Panc1 (cell line): ENCODE data around the gene CPM. TPM values are rescaled to one million over a fixed set of nuclear protein-coding genes. Genes with fewer than 3 reads are reported as not detected.

Experiments used
- ATAC-seq: fragments of 200-7000 bp; cut with Tn5 transposase; 2 replicates; pipeline ENCODE4 v1.9.1; 2020; ENCODE audit warnings: mild to moderate bottlenecking, moderate library complexity
- BruUV-seq: library from RNA; stranded (reverse); fragments of 400-500 nt; replicated peaks from 2 replicates; lab custom pipeline; 2021; lab: Mats Ljungman, UMichigan
- CTCF ChIA-PET: fragments of 300-600 bp; sonication (Branson Sonifier 250); formaldehyde crosslinking; loops from one replicate; lab custom pipeline; 2022; ENCODE audit warnings: antibody characterized with exemption; lab: Charles Lee
- POLR2A ChIA-PET: fragments of 300-600 bp; sonication (Branson Sonifier 250); formaldehyde crosslinking; loops from one replicate; lab custom pipeline; 2022; ENCODE audit warnings: antibody characterized with exemption; lab: Charles Lee
- DNase-seq: peaks from one replicate; pipeline ENCODE4 v3.0.0-alpha.2; 2010; ENCODE audit warnings: low read depth, low spot score
- H3K27ac ChIP-seq: 2 replicates; pipeline ENCODE4 v1.5.1; 2011; ENCODE audit warnings: mild to moderate bottlenecking, low read length, inconsistent platforms
- H3K27me3 ChIP-seq: fragments of 200-500 bp; sonication (Bioruptor generic); 2 replicates; pipeline ENCODE4 v1.6.0; 2014; ENCODE audit warnings: low read length, inconsistent platforms; ENCODE audit not compliant: control insufficient read depth, insufficient read depth
- H3K36me3 ChIP-seq: fragments of 200-500 bp; sonication (Bioruptor generic); 2 replicates; pipeline ENCODE4 v1.5.1; 2014; ENCODE audit warnings: inconsistent platforms, mild to moderate bottlenecking, low read length, moderate library complexity; ENCODE audit not compliant: control insufficient read depth, insufficient read depth
- H3K4me1 ChIP-seq: 2 replicates; pipeline ENCODE4 v1.5.1; 2011; ENCODE audit warnings: inconsistent platforms, mild to moderate bottlenecking, low read length, moderate library complexity; ENCODE audit not compliant: control insufficient read depth, insufficient read depth
- H3K4me3 ChIP-seq, 2 experiments: 2 replicates each; pipeline ENCODE4 v1.5.1; 2011 to 2012; ENCODE audit warnings: low read depth in 2 of 2, low read length in 2 of 2, mild to moderate bottlenecking in 2 of 2, inconsistent platforms in 1 of 2, moderate library complexity in 1 of 2
- H3K9me3 ChIP-seq: fragments of 200-500 bp; sonication (Bioruptor generic); 2 replicates; pipeline ENCODE4 v1.5.1; 2014; ENCODE audit warnings: low read depth, mild to moderate bottlenecking, inconsistent platforms, low read length, moderate library complexity; ENCODE audit not compliant: control insufficient read depth, insufficient read depth
- POLR2AphosphoS5 ChIP-seq: IDR thresholded peaks from 2 replicates; pipeline ENCODE4 v1.6.1; 2012; ENCODE audit warnings: mild to moderate bottlenecking, low read depth, low read length, moderate library complexity
- REST ChIP-seq, 2 experiments: IDR thresholded peaks; 2 replicates each; pipeline ENCODE4 v1.6.1; 2011 to 2012; ENCODE audit warnings: low read depth in 2 of 2, control low read depth in 1 of 2, low read length in 1 of 2, mild to moderate bottlenecking in 1 of 2, moderate library complexity in 1 of 2; ENCODE audit not compliant: insufficient read depth in 1 of 2
- SIN3A ChIP-seq: IDR thresholded peaks from 2 replicates; pipeline ENCODE4 v1.6.1; 2012; ENCODE audit warnings: low read depth, mild to moderate bottlenecking, low read length, moderate library complexity, borderline replicate concordance; ENCODE audit not compliant: insufficient read depth
- TCF7L2 ChIP-seq: IDR thresholded peaks from 2 replicates; pipeline ENCODE4 v1.6.1; 2011; ENCODE audit warnings: mild to moderate bottlenecking, low read depth, low read length, inconsistent platforms
- in situ Hi-C: cut with HindIII; loops from 2 replicates; pipeline ENCODE4 v1.10.0; 2016; ENCODE audit warnings: low sequenced_read_pairs, low pct_unique_long_range_greater_than_20kb
- intact Hi-C: fragments of 100-400 bp; cut with micrococcal nuclease; formaldehyde crosslinking; loops from one replicate; pipeline ENCODE4 v1.10.0; 2022; ENCODE audit not compliant: unreplicated experiment
- total RNA-seq: library from RNA; stranded (reverse); gene quantifications from one replicate; pipeline ENCODE4 v1.2.1, GENCODE V29; 2021; ENCODE audit not compliant: unreplicated experiment
- TF ChIP-seq, protein P1 (sequence below): fragments of 450-650 bp; IDR thresholded peaks from 2 replicates; pipeline ENCODE4 v1.5.1; 2017; ENCODE audit warnings: mild to moderate bottlenecking

CPM gene
- total RNA-seq, 1 experiment from 2014 or later: 11.2 TPM

- H3K27me3 ChIP-seq: no peaks in the 10 kb centered on the region
- no peaks in the 10 kb centered on the region for H3K9me3 ChIP-seq
- BruUV-seq: no TSS peak
- TF ChIP-seq TCF7L2: no peak
- no peak for TF ChIP-seq REST (IDR thresholded peaks at IDR 0.05; ENCODE audit: insufficient read depth in 1 of 2, low read depth in 2 of 2, low read length in 1 of 2)
- POLR2A ChIA-PET: interaction anchor here (0.6 to 0.7 kb wide), 2 partner anchors 27 to 75 kb away, joined by 7 to 10 read pairs; no protein-coding TSS in a partner anchor
- H3K27ac ChIP-seq: no peak overlapping the region
- no peak overlapping the region for H3K4me3 ChIP-seq
- intact Hi-C loops: no loop called here
- DNase-seq: no peak
- peaks cover 8% of the 10 kb centered on the region for H3K4me1 ChIP-seq
- peaks cover 61% of the 10 kb centered on the region for H3K36me3 ChIP-seq
- in situ Hi-C loops: no loop called here
- CTCF ChIA-PET: no interaction called here
- ATAC-seq: no peak
Observed at GRCh38 chr12:68815928-68816800, 116.8 kb downstream of the CPM start.

DNA sequence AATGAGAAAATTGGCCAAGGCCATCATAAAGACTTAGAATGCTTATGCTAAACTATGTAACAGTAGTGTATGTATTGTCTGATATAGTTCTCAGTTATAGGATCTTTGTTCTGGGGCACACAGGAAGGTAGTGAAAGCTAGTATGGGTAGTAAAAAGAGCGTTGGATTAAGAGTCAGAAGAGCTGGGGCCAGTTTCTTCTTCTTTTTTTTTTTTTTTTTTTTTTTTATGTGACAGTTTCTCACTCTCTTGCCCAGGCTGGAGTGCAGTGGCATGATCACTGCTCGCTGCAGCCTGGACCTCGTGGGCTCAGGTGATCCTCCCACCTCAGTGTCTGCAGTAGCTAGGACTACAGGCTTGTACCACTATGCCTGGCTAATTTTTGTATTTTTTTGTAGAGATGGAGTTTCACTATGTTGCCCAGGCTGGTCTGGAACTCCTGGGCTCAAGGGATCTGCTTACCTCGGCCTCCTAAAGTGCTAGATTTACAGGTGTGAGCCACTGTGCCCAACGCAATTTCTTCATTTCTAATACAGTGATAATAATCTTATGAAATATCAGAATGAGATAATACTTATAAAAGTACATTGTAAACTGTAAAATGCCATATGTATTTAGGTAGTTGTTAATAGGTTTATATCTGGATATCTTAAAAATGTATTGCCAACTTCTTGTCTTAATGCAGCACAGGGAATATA, 117.6 kb downstream of the CPM start:
- POLR2A ChIA-PET: interaction anchor here (0.6 kb wide), 1 partner anchor 28 kb away, joined by 7 read pairs; no protein-coding TSS in a partner anchor
- H3K9me3 ChIP-seq: no peaks in the 10 kb centered on the region
- H3K36me3 ChIP-seq: peaks cover 59% of the 10 kb centered on the region
- ATAC-seq (no peak), DNase-seq (no peak)
- H3K27ac ChIP-seq: no peak overlapping the region
- H3K4me3 ChIP-seq: no peak overlapping the region
- intact Hi-C loops: no loop called here
- no TSS peak for BruUV-seq
- no peaks in the 10 kb centered on the region for H3K27me3 ChIP-seq
- TF ChIP-seq, protein P1, sequence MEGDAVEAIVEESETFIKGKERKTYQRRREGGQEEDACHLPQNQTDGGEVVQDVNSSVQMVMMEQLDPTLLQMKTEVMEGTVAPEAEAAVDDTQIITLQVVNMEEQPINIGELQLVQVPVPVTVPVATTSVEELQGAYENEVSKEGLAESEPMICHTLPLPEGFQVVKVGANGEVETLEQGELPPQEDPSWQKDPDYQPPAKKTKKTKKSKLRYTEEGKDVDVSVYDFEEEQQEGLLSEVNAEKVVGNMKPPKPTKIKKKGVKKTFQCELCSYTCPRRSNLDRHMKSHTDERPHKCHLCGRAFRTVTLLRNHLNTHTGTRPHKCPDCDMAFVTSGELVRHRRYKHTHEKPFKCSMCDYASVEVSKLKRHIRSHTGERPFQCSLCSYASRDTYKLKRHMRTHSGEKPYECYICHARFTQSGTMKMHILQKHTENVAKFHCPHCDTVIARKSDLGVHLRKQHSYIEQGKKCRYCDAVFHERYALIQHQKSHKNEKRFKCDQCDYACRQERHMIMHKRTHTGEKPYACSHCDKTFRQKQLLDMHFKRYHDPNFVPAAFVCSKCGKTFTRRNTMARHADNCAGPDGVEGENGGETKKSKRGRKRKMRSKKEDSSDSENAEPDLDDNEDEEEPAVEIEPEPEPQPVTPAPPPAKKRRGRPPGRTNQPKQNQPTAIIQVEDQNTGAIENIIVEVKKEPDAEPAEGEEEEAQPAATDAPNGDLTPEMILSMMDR: no peak
- TF ChIP-seq REST (IDR thresholded peaks at IDR 0.05; ENCODE audit: insufficient read depth in 1 of 2, low read depth in 2 of 2, low read length in 1 of 2): no peak
- no peak for TF ChIP-seq POLR2AphosphoS5
- no peak for TF ChIP-seq SIN3A
- no peak for TF ChIP-seq TCF7L2
- CTCF ChIA-PET: no interaction called here
- H3K4me1 ChIP-seq: peaks cover 8% of the 10 kb centered on the region
- in situ Hi-C loops: no loop called here
